Activated CD8-positive, alpha-beta memory T cell treated with anti-CD3 and anti-CD28 coated beads for 1 hour (primary cell): ENCODE measurements around the gene CHRNA9.

Source experiments
- DNase-seq, 2 donors: peaks; one replicate each; pipeline ENCODE4 v3.0.0-alpha.2; 2020; ENCODE audit warnings: low read depth in 1 of 2; ENCODE audit errors: extremely low read depth in 1 of 2

The CHRNA9 gene

GRCh38 chr4:40308528-40309122, 26.5 kb upstream of the CHRNA9 start:
- no peak for DNase-seq

DNA sequence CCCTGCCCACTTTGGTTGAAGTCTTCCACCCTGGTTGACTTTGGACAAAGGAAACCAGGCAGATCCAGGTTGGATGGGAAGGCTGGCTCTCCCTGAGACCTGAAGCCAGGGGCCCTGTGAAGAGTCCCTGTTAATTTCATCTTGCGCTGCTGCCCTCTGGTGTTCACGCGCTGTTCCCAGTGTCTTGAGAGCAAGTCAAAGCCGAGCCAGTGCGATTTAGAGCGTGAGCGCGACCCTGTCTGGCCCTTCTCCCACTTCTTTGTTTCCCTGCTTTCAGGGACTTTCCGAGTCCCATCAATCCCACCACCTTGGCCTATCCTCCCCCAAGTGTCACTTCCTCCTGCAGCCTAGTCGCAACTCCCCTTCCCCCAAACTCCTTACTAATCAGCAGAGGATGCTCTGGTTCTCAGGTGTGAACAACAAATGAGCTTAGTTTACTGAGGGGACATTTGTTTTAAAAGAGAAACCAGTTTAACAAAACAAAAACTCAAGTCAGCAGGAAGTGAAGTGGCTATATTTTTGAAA, 25.8 kb upstream of the CHRNA9 start:
- peak; percentile 77 to 89 for DNase-seq

GRCh38 chr4:40310225-40310624, 24.9 kb upstream of the CHRNA9 start:
- no peak for DNase-seq

GRCh38 chr4:40311811-40312346, 23.3 kb upstream of the CHRNA9 start:
- no peak for DNase-seq

GRCh38 chr4:40314951-40315350, 20.2 kb upstream of the CHRNA9 start:
- DNase-seq, result no peak

GRCh38 chr4:40316333-40316781, 18.8 kb upstream of the CHRNA9 start:
- DNase-seq, result no peak

- peak in 1 of 2 donors; percentile 17 for DNase-seq
Measured at GRCh38 chr4:40316782-40317635, 18.1 kb upstream of the CHRNA9 start.

GRCh38 chr4:40317916-40318658, 17.0 kb upstream of the CHRNA9 start:
- no peak for DNase-seq

DNA sequence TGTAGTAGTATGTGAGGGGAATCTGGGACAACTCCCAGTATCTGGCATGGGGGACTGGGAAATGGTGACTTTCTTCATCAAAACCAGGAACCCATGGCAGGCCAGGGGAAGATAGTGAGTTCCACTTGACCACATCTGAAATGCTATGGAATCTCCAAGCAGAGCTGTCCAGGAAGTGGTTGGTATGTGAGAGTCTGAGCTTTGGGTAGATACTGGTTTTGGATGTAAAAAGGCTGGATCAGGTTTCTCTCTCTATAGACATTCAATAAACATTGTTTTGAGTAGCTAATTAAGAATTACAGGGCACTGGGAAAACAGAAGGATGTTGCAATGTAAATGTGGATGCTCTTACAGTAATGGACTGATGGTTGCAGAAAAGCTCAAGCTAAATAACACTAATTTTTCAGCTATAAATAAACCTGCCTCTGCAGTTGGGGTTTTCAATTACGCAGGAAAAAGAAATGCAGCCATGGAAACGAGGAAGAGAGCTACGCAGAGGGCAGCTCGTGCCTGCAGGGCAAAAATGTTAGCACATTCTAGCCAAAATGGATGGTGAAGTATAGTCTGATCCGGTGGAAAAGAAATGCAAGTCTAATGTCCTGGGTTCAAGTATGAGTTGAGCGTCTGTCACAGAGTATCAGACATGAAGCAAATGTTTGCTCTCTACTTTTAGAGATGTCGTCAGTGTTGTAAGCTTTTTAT, 13.4 kb upstream of the CHRNA9 start:
- DNase-seq, result no peak

DNA sequence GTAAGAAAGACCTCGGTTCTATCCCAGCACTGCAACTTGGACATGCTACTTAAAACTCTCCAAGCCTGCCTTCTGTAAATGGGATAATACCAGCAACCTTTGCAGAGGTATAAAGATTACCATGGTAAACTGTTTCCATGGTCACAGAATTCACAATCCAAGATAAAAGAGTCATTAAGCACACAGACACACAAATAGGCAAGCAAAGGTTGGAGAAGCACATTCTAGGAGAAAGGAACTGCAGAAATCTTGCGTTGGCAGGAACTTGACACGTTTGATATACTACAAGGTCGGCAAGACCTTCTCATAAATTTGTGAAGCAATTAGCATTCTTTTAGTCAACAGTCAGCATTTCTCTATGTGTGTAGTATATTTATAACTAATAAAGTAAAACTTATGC, 12.3 kb upstream of the CHRNA9 start:
- no peak for DNase-seq

DNA sequence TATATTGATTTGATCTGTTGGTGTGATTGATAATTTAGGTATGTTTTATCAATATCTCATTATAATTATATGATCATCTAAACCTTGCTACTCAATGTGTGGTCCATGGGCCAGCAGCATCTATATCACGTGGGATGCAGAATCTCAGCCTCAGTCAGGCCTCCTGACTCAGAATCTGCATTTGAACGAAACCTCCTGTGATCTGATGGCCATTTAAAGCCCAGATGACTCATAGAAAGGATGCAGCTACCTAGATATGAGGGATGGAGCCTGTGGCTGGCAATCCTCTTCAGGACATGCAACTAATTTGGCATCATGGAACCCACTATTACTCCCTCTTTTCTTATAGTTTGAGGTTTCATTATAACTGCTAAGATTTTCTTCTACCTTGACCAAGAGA, 11.3 kb upstream of the CHRNA9 start:
- DNase-seq, result no peak

DNA sequence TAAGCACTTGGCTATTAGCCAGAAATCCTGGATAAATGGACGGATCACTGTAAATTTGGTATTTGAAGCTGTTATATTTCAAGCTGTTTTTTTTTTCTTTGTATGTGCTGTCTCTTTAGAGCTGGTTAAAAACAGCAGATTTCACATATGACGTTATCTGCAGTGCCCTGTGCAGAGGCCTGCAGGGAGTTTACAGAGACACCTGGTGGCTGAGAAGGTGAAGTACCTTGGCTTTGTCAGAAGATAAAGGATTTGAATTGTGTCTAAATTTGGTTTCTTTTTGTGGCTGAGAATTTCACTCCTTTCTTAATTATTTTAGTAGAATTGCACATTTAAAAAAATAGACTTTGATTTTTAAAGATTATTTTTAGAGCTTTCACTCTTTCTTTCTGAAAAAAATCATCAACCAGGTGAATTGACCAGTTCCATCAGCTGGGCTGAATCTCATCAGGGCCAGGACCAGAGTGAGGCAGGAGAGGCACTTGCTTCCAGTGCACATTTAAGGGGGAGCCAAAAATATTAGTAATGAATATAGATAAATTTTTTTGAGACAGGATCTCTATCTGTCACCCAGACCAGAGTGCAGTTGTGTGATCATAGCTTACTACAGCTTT, 9.6 kb upstream of the CHRNA9 start:
- DNase-seq, result peak in 1 of 2 donors; percentile 35

- DNase-seq, result no peak
Measured at GRCh38 chr4:40327340-40327739, 7.8 kb upstream of the CHRNA9 start.

DNA sequence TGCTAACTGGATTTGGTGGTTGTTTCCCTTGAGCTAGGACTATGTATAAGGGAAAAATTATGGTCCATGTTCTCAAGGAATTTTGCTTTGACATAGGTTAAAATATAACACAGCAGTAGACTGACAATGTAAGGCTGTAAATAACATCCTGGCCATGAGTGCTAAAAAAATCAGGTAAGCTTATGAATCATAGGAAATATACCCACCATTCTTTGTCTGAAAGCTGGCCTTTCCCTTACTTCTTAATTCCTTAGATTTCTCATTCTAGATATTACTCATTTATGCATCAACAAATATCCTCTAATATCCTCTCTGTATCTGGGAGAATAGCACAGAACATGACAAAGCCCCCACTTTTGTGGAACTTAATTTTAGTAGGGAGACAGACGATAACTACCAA, 6.8 kb upstream of the CHRNA9 start:
- DNase-seq, result no peak

DNA sequence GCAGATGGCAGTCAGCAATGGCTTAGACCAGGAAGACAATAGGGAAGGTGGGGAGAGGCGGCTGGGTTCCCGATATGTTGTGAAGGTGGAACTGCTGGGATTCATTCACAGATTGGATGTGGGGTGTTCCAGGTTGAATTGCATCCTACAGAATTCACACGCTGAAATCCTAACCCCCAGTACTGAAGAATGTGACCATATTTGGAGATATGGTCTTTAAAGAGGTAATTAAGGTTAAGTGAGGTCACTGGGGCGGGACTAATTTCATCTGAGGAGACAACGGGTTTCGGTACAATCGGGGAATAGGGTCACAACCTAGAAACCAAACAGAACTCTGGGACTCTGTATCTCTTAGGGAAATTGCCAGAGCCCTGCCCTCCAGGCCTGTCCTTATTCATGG, 5.3 kb upstream of the CHRNA9 start:
- DNase-seq, result no peak

DNA sequence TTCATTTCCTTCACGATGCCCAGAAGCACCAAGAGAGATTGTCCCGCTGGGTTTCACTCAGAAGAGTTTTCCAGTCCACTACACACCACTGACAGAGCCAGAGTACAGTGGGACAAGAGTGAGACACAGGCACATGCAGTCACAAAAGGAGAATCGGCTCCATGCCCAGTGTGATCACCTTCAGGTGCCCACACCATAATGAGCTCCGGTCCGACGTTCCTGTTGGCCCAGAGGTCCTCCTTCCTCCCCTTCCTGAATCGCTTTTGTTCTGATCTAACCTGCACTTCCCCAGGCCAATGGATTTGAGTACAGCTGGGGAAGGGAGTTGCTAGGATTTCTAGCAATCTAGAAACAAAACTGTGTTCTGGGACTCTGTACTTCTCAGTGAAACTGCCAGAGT, 4.6 kb upstream of the CHRNA9 start:
- no peak for DNase-seq

DNA sequence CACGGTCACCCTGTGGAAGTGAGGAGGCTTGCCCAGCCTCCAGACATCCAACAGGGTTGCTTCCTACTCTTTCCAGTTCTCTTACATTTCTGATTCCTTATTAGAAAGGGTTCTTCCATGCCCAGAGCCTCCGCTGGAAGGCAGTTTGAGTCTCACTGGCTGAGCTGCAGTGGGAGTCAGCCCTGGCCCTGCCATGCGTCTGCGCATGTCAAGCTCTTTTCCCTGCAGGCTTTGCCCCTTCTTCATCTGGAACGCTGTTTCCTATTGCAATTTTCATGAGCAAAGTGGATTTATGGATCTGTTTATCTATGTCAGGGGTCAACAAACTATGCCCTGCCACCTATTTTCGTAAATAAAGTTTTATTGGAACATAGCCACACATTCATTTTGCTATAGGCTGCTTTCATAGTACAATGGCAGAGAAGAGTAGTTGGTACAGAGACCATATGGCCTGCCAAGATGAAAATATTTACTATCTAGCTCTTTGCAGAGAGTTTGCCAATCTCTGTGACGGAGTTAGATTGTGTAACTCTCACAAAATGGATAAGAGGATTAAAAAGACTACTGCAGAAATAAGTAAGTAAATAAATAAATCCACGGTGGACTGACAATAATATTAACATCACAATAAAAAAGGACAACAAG, 3.9 kb upstream of the CHRNA9 start:
- no peak for DNase-seq

DNA sequence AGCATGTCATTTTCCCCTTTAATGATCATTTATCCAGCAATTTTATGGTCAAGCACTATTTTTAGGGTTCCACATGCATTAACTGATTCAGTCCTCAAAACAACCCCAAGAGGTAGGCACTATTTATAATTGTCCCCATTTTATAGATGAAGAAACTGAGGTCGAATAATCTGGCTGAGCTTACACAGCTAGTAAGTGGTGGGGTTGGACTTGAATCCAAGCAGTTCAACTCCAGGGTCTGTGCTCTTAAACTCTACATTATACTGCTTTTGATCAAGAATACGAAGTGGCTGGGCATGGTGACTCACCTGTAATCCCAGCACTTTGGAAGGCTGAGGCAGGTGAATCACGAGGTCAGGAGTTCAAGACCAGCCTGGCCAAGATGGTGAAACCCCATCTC, 3.2 kb upstream of the CHRNA9 start:
- DNase-seq, result no peak

GRCh38 chr4:40333921-40334352, 1.2 kb upstream of the CHRNA9 start:
- DNase-seq, result no peak

DNA sequence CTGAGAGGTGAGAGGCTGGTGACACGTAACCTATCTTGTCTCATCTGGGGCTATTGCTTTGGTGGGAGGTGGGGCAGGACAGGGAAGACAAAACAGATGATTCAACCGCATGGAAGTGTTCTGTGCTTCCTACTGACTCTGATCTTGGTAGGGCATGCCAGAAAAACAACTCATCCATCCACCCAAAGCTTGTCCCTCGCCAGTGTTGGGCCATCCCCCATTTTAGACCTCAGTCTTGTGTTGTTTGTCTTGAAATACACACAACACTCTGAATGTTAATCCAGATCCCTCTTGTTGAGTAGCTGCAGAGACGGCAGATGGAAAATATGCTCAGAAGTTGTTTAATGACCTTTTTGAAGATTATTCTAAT, 377 bp downstream of the CHRNA9 start:
- no peak for DNase-seq
